ENCODE measurements around the gene HLA-DRB1. TPM values are rescaled to one million over a fixed set of nuclear protein-coding genes. Genes with fewer than 3 reads are reported as not detected.
"Not testable (repeated sequence)": the region's sequence is repeated elsewhere in the genome, so short reads cannot be mapped to it uniquely, and the experiment has no call there.

The HLA-DRB1 gene
- polyA plus RNA-seq (2013, experiment 1 of 2; ENCODE audit: insufficient read length): not detected
- 0.15 TPM for polyA plus RNA-seq (2013, experiment 2 of 2; ENCODE audit: insufficient read length)

DNA sequence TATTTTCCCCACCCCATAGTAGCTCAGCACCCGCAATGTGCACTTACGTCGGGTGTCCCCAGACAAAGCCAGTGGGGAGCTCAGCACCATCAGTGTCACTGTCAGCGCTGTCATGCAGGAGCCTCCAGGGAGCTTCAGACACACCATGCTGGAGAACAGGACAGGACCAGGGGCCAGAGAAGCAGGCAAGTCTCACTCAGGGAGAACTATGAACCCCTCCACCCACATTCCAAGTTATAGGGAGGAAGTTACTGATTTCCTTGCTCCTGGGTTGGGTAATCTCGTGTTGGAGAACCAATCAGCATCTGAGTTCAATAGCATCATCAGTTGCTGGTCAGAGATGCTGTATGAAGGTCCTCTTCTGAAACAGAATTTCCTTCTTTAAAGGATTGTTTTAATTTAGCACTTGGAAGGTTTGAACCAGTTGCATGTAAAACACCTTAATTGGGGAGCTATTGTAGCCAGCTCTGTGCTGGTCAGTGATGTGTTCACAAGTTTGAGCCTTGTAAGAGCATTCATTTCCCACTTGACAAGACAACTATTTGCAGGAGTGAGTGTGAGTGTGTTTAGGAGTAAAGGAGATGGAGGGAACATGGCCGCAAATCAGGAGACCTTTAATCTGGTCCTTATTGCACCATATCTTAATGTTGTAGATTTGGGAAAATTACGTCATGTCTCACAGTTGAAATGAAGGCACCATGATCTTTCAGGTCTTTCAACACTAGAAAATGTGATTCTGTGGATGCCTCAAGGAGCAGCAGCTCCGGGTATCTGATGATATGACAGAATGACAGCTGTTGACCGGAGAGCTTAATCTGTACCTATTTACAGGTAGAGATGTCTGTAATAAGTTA is at the start of gene HLA-DRB1:
Gene HLA-DRB1, minus strand, starts transcription at position 253 of the 854 bp plus-strand sequence. Its CDS starts 106 bp downstream, at position 147.
- DNase-seq: peak; percentile 2

DNA sequence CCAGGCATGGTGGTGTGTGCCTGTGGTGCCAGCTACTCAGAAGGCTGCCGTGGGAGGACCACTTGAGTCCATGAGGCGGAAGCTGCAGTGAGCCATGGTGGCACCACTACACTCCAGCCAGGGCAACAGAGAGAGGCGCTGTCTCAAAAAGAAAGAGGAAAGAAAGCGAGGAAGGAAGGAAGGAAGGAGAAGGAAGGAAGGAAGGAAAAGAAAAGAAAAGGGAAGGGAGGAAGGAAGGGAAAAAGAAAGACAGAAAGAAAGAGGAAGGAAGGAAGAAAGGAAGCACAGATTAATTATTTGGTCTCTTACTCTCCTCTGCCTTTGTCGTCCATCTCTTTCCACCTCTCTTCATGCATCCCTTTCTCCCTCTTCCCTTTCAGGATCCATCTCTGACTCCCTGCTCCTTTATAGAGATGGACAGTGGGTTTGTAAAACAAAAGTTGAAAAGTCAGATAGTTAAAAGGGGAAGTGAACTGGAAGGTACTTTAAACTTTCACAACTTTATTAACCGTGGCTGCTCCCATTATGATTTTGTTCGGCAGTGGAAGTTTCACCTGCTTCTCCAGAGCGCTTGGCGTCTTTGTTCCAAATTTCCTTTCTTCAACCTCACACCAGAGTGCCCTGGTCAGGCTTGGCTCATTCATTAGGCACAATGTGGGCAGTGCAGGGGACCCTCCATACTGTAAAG is 49.0 kb upstream of the HLA-DRB1 start:
- no peak for DNase-seq

DNA sequence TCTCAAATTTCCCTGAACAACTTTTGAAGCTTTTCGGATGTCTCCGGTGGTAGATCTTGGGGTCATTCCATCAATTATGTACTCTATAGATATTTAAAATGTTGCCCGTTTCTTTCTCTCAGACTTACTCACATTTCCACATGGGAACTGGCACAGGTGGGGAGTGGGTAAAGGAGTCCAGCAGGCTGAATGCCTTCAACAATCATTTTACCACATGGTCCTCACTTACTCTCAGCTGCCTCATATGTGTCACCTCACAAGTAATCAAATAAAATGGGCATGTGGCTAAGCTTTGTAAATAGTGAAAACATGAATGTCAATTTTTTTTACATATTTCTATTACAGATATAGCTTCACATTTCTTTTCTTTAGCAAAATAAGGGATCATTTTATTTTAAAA is 48.2 kb upstream of the HLA-DRB1 start:
- no peak for DNase-seq

DNA sequence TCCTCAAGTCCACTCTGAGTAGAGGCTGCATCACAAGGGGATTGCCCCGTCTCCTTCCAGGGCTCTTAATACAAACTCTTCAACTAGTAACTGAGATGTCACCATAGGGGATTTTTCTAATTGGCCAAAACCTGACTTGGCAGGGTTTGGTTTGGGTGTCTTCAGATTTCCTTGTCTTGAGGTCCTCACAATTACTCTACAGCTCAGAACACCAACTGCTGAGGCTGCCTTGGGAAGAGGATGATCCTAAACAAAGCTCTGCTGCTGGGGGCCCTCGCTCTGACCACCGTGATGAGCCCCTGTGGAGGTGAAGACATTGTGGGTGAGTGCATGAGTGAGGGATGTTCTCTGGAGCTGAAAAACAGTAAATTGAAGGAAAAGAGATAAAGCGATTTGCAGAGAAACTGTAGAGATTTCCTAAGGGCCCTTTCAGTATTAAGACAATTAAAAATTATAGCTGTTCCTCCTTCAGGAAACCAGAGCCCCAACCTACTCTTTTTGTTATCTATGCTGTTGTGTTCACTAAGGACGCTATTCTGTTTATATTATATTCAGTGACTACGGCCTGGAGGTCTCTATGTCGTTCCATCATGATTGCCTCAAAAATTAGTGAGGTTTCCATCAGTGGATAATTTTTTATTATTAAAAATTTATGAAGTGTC is 47.7 kb upstream of the HLA-DRB1 start, which contains the start of gene HLA-DQA1:
Gene HLA-DQA1, plus strand, starts transcription at position 188 of the 662 bp plus-strand sequence. Its CDS starts 53 bp downstream, at position 241.
- DNase-seq: no peak

DNA sequence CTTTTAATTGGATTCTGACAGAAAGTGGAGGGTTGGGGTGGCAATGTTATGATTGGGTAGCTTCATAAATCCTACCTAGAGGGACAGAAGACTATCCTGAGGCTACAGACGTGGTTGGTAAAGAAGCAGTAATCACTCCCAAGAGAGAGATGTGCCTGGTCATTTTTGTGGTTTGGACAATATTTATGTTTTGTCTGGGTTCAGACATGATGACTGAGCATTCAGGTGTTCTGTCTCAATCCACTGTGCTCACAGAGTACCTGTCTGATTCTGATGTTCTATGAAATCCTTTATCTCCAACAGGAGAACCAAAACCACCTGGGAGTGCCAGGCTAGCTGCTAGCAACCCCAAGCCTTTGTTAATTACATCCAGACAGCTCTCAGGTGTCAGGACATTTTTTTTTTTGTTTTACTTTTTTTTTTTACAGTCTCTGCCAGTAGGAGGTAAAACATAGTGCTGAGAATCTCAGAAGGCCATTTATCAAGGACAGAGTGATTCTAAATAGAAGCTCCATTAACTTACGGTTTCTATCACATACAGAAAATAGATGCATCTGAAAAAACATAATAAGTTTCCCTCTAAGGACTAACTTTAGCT is 46.0 kb upstream of the HLA-DRB1 start:
- DNase-seq: no peak

DNA sequence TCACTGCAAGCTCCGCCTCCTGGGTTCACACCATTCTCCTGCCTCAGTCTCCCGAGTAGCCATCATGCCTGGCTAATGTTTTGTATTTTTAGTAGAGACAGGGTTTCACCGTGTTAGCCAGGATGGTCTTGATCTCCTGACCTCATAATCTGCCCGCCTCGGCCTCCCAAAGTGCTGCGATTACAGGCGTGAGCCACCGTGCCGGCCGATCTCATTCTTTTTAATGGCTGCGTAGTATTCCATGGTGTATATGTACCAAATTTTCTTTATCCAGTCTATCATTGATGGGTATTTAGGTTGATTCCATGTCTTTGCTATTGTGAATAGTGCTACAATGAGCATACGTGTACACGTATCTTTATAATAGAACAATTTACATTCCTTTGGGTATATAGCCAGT is 40.1 kb upstream of the HLA-DRB1 start:
- not testable (repeated sequence) for DNase-seq

DNA sequence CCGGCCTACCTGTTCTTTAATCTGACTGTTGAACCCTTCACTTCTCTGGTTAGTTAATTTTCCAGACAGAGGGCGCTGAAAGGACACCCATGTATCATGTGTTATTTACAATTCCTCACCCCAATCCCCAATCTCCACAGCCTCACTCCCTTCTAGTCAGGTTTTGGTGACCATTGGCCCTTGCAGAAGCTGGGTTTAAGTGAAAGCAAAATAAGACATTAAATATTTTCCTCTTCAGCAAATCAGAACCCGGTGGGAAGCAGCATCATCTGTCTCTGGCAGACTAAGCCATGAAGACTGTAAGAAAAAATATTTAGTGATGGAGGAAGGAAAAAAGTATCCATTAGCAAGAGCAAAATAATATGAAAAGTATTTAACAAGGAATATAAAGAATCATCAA is 38.2 kb upstream of the HLA-DRB1 start:
- DNase-seq: peak; percentile 1

DNA sequence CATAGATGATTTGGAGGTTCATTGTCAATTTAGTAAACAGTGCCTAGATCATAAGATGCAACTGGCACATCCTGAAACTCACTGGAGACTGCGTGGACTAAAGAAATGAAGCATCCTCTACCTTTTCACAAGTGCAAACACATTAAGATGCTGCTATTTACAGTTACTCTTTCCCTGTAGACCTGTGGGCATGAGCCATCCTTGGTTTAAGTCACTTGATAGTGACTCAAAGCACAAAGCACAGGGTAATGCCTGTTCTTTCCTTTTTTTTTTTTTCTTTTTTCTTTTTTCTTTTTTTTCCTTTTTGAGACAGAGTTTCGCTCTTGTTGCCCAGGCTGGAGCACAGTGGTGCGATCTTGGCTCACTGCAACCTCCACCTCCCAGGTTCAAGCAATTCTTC is 37.6 kb upstream of the HLA-DRB1 start:
- DNase-seq: no peak

DNA sequence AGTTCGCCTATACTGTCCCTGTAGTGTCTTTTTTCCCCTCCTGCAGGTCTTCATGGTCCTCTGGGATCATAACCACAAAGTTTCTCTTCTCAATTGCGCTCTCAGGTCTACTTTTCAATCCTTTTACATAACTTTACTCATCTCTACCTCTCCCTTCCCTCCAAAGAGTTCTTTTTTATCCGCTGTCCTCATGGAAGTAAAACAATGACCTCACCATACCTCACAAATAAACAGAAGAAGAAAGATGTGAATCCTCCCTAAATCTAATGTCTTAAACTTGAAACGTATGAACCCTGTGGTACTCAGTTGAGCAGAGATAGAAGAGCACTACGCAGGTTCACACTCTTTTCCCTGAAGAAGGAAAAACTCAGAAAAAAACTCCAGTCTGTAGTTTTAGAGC is 35.5 kb upstream of the HLA-DRB1 start:
- no peak for DNase-seq

DNA sequence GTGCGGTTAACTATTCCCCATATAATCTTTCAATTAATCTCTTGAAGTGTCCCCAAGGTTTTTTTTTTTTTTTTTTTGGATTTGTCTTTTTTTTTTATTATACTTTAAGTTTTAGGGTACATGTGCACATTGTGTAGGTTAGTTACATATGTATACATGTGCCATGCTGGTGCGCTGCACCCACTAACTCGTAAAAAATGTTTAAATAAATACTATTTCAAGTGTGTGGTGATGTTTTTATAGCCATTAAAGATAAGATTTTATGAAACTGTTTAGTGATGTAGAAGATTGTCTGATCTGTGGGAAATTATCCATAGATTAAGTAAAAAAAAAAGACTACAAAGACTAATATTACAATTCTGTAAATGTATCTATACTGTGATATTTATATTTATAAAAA is 34.9 kb upstream of the HLA-DRB1 start:
- DNase-seq: no peak

DNA sequence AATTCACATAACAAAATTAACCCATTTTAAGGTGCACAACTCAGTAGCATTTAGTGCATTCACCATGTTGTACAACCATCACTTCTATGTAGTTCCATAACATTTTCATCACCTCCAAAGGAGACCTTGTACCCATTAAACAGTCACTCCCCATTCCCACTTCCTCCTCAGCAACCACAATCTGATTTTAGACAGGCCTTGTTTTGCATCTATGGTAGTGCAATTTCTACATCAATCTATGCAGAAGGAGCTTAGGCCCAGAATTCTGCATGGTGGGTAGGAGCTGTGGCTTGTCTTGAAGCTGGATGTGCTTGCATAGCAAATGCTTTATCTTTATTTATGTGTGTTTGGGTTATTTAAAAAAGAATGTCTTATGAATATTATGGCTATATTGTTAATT is 34.0 kb upstream of the HLA-DRB1 start:
- DNase-seq: no peak

DNA sequence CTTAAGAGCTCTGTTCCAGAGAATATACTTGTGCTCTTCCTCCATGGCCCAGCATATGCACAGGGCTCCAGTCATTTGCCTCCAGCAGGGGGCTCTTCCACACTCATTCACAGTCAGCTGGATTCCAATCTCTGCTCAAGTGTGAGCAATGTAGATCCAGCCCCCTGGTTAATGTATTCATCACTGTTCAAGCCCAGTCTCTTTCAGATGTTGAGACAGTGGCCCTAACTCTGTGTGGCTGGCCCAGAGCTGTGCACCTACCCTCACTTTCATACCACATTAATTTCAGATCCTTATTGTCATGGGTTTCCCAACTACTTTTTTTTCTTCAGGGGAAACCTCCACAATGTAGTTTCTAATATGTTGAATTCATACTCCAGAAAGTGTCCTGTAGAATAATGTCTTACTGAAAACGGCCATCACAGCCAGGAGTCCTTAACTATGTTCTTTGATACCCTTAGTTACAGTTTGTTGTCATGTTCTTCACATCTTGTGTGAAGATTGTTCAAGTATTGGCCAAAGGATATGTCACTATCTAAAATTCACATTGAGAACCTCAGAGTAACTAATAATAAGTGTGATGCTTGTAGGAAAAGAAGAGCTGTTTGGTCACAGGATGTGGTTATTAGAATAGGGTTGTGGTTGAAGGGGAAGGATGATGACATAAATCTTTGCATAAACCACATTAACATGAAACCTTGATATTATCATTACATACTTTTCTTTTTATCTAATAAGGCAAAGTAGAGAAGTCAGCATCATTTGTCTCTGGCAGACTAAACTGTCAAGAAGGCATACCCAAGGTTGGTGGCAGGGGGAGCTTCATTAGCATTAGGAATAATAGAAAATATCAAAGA is 33.1 kb upstream of the HLA-DRB1 start:
- DNase-seq: peak; percentile 32

DNA sequence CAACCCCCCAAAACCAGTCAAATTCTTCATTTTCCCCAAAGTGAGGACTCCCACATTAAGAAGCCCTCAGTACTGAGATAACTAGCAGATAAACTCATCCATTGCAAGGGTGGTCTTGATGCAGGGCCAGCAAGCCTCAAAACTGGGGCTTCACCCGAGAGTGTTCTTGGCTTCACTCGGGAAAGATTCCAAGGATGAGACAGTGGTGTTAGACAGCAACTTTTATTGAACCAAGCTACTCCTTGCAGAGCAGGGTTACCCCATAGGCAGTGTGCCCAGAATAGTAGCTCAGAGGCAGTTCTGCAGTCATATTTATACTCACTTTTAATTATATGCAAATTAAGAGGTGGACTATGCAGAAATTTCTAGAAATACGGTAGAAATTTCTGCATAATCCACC is 31.7 kb upstream of the HLA-DRB1 start:
- DNase-seq: no peak

DNA sequence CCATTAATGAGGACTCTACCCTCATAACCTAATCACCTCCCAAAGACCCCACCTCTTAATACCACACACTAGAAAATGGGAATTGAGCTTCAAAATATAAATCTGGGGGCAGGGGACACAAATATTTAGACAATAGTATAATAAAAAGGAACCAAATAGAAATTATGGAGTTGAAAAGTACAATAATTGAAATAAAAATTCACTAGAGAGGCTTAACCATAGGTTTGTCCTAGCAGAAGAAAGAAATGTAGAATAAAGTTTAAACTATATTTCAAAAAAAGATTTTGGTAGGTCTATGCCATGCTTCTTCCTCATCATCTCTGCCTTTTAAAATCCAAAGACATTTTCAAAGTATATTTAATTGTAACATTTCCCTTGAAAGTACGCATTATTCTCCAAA is 28.1 kb upstream of the HLA-DRB1 start:
- DNase-seq: no peak

DNA sequence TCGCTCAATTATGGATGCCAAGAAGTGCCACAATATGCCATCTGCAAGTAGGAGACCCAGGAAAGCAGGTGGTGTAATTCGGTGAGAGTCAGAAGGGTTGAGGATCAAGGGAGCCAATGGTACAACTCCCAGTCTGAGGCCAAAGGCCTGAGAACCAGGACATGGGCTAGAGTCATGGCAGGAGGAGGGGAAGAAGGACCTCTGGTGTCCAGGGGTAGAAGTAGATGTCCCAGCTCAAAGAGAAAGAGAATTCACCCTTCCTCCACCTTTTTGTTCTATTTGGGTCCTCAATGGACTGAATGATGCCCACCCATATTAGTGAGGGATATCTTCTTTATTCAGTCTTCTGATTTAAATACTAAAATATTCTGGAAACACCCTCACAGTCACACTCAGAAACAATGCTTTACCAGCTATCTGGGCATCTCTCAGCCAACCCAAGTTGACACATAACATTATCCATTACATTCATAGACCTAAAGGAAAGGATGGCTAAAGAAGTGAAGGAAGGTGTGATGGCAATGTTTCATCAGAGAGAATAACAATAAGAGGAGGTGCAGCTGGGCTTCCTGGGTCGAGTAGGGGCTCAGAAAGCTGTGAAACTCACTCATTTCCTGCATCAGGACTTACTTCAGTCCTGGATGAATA is 26.4 kb upstream of the HLA-DRB1 start:
- DNase-seq: no peak

DNA sequence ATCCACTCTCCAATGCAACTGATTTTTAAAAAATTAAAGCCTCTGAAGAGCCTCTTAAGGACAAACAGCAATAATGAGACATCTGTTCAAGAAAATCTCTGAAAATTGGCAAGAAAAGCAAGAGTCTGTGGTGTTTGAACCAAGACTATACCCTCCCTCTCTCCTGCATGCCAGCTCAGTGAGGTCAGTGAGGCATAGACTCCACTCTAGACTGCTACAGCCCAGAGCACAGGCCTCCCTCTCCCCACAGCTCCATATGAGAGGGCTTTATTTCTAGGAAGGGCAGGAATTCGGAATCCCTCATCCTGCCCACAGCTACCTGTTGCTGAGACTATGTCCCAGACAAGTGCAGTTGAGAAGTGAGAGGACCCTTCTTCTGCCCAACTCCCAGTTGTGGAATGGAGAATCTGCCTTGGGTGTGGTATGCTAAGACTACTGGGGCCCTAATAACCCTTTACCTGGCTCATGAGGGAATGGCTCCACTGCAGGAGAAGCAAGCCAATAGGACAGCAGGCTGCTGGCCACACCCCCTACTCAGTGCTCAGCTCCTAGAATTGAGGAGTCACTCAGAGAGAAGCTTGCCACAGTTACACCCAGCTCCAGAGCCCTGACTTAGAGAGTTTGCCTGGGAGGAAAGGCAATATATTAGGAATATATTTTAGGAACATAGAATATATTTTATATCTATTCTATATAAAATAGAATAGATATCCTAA is 24.9 kb upstream of the HLA-DRB1 start:
- DNase-seq: no peak

DNA sequence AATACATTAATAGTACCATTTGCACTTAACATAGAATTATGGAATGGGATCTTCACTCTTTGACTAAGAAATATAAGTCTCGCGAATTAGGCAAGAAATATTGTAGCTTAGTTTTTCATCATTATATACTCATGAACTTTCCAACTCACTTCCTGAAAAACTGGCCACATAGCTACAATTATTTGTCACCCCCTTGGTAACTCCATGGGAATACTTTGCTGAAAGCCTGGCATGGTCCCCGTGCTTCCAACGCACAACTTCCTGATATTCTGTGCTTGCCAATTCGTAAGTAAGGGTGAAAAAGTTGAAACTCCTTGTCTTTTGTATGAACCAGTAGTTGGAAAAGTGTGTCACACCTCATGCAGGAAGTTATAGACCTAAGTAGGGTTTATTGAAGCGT is 23.8 kb upstream of the HLA-DRB1 start:
- no peak for DNase-seq

DNA sequence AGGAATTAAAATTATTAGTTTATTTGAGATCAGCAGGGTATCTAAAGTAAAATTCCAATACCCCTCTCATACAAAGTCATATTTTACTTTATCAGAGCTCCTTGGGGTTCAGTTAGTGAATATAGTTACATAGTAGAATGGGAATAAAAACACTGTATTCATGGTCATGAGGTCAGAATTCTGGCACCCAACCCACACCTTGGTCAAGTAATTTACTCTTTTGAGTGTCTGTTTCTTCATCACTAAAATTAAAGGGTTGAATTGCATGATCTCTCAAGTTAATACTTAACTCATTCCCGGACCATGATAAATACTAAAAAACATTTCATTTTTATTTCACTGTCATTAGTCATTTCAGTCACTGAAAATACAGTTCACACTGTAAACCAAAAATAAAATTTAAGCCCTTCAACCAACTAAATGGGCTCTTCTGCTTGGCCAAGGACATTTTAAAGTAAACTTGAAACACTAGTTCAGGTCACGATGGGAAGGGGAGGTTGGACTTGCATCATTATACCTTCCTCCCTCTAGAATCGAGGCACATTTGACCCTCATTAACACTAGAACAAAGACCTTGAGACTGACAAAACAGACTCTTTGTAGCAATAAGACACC is 21.1 kb upstream of the HLA-DRB1 start:
- DNase-seq: no peak

DNA sequence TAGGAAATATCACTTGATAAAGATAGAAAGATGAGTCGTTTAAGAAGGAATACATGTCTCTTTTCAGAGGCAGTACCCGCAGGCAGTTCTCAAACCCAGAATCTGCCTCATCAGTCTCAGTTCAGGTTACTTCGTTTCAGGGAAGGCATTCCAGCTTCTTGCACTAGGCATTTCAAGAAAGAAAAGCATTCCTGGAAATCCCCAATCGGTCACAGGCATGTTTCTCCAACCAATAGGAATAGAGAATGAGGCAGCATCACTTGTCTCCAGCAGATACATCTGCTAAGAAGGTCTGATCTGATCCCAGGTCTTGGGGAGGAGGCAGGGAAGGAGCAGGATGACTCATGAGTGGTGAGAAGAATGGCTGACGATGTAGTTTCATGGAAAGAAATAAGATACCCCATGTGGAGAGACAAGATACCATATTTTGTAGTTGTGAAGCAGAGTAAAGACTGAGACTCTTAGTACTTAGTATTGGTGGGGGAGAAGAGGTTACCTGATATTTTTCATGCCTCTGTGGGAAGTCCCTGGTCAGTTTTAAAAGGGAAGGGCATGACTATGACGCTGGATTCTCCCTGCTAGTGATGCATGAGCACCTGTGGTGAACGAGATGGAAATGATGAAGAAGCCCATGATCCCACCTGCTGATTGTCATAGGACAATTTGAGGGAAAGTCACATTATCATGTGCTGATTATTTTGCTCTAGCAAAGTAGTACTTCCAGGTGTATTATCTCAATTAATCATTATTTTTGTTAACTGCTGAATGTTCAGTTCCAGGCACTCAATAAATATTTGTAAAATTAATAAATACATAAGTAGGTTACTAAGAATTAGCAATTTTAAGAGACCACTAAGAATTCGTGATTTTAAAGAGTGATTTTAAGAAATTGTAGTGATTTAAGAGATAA is 20.3 kb upstream of the HLA-DRB1 start:
- peak; percentile 89 for DNase-seq
